Fibroblast of lung (primary cell): Measurements from ENCODE around the gene FASTK.

Experiments
- CTCF ChIP-seq, 2 donors: IDR thresholded peaks in 1 of 2; conservative IDR thresholded peaks in 1 of 2; 1 replicate in 1 of 2; 2 replicates in 1 of 2; pipeline ENCODE4 v1.5.1; 2011 to 2012; ENCODE audit warnings: low read length in 2 of 2, control low read depth in 1 of 2, inconsistent platforms in 1 of 2, low read depth in 1 of 2, mild to moderate bottlenecking in 1 of 2
- EZH2 ChIP-seq: IDR thresholded peaks from 2 replicates; pipeline ENCODE4 v1.5.1; 2012; ENCODE audit warnings: low read length, control low read depth, mild to moderate bottlenecking; ENCODE audit errors: missing control alignments

- TF ChIP-seq CTCF (conservative IDR thresholded peaks at IDR 0.05 in 1 of 2, IDR thresholded peaks at IDR 0.05 in 1 of 2; ENCODE audit: low read depth in 1 of 2, low read length in 2 of 2), result no peak
- TF ChIP-seq EZH2, result no peak
Observed at GRCh38 chr7:151089893-151090730, 9.5 kb upstream of the FASTK start.
